Lung microvascular endothelial cell (primary cell): ENCODE measurements around the gene ADGRL3. TPM values are rescaled to one million over a fixed set of nuclear protein-coding genes. Genes with fewer than 3 reads are reported as not detected.

Experiments
- DNase-seq, 2 donors: peaks; one replicate each; pipeline versions ENCODE4 v3.0.0 to v3.0.0-alpha.2; 2010; ENCODE audit warnings: low read depth in 2 of 2
- total RNA-seq: library from RNA; depleted of rRNA; stranded (reverse); fragments of >200 nt; gene quantifications from 2 replicates; pipeline ENCODE4 v1.2.1, GENCODE V29; 2014

ADGRL3 gene
- total RNA-seq, 1 donor from 2014 or later, result 1.6 TPM

DNA sequence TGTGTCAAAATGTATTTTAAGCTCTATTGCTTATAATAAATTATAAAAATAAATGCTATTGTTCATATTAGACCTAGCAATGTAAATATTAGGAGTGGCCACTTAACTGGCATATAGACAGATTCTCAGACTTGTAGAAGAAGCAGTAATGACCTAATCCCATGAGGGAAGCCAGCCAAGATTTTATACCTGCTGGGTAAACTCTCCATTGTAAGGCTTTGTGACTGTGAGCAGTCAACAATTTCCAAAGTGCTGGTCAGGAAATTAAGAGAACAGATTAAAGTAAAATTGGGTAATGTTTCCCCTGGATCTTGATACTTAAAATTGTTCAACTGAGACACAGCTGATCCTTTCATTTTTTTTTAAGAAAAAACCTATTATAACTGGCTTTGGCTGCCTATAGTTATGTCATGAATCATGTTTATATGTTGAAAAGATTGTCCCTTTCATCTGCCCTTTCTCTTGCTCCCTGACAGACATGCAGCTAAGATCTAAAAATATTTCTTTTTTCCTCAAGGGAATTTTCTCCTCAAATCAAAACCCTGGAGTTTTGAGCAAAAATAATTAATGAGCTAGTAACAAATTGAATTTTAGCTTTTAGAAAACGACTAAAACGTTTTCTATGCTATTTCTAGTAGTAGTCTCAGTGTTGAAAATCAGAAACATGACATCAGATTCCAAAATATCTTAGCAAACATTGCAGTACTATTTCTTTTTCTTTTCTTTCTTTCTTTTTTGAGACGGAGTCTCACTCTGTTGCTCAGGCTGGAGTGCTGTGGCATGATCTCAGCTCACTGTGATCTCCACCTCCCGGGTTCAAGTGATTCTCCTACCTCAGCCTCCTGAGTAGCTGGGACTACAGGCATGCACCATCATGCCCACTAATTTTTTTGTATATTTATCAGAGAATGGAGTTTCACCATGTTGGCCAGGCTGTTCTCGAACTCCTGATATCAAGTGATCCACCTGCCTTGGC lies 77.9 kb downstream of the ADGRL3 start:
- no peak for DNase-seq

DNA sequence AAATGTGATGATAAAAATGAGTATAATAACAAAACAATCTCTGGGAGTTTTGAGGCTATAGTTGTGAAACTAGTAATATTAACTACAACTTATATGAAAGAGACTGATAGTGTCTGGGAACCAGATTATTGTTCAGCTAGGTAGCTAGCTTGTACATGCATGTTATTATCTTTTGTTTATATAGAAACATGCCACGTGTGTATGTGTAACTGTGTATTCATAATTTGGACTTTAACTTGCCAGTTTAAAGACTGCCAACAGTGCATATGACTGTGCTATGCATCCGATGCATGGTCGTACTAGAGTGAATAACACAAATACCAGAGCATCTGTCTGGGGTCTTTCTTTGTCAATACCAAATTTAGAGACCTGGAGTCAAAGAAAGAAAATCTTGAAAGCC lies 92.2 kb downstream of the ADGRL3 start:
- DNase-seq, result no peak

DNA sequence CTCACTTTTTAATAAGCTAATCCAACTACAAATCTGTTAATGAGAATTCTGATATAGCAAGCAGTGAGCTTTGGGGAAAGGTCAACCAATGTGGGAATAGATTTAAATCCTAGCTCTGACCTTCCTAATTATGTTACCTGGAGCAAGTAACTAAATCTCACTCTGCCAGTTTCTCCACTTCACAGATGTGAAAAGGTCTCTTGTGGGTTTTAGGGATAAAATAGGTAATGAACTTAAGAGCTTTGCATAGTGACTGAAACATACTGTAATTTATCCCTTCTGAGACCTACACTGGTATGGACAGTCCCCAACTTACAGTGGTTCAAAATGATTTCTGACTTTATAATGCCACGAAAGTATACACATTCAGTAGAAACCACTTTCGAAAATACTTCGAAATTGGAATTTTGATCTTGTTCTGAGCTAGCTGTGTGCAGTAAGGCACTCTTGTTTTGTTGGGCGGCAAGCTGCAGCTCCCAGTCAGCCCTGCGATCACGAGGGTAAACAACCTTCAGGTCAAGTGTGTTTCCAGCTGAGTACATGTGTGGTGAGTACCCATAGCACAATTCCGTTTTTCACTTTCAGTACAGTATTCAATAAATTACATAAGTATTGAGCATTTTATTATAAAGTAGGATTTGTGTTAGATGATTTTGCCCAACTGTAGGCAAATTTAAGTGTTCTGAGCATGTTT lies 93.7 kb downstream of the ADGRL3 start:
- DNase-seq, result no peak

DNA sequence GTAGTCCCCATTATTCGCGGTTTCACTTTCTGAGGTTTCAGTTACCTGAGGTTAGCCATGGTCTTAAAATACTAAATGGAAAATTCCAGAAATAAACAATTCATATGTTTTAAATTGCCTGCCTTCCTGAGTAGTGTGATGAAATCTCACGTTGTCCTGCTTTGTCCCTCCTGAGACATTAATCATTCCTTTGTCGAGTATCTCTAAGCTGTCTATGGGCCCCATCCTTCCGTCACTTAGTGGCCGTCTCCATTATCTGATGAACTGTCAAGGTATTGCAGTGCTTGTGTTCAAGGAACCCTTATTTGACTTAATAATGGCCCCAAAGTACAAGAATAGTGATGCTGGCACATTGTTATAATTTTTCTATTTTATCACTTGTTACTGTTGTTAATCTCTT lies 94.8 kb downstream of the ADGRL3 start:
- no peak for DNase-seq

DNA sequence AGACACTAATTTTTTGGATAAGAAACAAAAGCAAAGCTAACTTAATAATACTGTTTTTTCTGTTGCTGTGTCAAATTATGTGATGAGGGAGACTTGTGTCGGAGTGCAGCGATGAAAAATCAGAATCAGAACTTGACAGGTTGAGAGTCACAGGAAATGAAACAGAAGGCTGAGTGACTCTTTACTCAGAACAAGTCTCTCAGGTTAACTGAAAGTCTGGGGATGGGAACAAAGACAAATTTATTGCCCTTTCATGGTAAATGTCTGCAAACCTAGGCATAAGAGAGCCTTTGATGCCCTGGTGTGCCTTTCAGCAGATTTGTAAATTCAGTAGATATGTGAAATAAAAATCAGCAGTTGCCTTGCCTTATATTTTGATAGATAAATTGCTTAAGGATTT lies 96.0 kb downstream of the ADGRL3 start:
- no peak for DNase-seq

DNA sequence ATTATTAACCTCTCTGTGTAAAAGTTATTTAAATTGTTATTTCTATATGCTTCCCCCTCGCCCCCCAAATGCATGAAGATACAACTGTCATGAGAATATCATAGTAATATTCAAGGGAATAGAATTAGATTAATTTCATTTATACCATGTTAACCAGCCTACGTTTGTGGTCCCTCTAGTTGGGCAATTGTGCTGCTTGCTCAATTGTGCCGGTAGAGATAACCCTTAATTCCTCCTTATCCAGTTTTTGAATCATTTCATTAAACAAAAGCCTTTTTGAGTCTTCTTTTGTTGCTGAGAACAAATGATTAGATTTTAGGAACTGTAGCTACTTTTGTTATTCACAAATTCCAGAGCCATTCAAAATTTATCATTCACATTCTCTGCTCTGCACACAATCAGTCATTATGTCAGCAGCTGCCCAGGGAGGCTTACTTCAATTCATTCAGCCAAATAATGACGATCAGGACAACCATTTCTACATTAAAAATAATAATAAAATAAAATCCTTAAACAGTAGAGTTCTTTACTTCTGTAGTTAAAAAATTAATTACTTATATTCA lies 98.1 kb downstream of the ADGRL3 start:
- DNase-seq, result no peak

DNA sequence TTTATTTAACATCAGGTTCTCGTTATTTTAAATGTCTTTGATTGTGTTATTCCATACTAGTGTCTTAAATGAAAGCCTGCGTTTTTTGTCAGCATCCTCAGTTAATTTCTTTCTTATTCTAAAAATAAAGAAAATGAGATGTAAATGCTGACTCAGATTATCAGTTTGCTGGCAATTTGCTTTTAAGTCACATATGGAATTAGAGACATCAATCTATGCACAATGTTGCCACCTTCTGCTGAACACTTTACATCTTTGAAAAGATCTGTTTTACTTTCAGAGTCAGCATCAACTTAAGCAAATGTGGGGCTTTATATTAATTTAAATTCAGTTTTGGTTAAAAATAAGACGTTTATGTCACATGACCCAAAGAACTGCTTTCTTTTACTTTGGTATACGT lies 99.2 kb downstream of the ADGRL3 start:
- no peak for DNase-seq

DNA sequence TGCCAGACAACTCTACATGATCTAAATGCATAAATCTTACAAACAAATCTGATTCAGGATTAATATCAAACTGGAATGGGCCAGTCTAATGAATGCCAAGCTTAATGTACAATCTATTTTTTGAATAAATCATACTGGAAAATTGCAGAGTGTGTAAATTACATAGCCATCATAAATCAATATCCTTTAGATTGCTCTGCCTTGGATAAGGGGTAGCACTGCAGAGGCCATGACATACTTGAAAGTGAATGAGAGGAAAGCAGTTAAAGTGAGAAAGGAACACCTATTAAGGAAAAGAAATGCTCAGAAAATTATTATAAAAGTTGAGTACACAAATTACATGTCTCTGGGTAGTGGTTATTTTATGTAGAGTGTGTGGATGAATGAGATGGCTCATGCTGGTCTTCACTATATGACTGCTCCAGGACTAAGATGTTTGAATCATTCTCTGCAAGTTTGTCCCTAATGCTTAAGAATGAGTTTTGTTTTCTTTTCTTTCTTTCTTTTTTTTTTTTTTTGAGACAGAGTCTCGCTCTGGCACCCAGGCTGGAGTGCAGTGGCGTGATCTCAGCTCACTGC lies 100.2 kb downstream of the ADGRL3 start:
- no peak for DNase-seq

DNA sequence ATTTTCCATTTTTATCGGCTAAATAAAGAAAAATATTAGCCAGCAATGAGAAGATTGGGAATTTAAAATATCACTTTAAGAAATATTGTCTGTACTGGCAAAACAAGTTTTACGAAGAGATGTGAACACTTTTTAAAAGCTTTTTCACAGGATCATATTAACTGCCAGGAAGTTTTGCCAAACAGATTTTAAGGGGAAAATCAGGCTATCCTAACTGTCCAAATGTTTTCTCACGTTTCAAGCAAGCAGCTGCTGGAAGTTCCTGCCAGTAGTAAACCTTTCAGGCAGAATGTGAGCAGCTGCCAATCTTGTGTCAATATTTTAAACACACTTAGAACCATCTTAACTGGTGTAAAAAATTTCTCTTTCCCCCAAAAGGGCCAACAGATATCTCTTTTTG lies 101.1 kb downstream of the ADGRL3 start:
- no peak for DNase-seq

DNA sequence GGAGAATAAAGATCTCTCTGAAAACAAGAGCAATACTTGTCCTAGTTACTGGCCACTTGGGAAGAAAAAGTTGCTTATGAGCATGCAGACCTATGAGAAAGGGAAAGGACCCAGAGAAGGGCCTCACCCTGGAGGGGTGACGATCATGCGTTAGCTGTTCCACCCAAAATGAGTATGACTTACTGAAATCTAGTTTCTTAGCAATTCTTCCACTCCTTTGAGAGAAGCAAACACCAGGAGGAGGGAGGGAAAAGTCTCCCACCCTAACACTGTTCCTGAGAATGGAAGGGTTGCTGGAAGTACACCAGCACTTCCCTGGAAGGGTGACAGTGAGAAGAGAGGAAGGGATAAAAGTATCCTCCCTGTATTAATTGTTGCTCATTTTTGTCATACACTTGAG lies 107.9 kb downstream of the ADGRL3 start:
- no peak for DNase-seq

DNA sequence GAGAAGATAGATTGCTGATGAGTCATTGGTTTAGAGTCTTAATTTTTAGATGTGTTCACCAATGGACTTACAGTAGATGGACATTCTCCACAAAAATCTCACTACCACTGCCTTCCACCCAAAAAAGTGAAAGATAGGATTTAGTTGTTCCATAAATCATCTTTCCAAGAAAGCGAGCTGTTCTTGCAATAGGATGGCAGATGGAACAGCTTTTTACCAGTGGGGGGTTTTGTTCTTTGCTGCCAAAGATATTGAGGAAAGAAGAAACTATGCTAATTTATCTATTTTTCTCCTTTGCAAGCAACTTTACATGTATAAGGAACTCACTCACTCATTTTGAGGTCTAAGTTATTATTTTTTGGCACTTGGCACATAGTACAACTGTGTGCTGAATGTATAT lies 109.5 kb downstream of the ADGRL3 start:
- DNase-seq, result no peak

DNA sequence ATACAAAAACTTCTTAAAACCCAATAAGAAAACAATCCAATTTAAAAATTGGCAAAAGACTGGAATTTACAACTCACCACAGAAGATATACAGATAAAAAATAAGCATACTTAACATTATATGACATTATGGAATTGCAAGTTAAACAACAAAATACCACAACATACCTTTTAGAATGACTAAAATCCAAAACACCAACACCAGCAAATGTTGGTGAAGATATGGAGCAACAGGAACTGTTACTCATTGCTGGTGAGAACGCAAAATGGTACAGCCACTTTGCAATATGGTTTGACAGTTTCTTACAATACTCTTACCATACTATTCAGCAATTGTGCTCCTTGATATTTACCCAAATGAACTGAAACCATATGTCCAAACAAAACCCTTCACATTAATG lies 112.4 kb downstream of the ADGRL3 start:
- no peak for DNase-seq

DNA sequence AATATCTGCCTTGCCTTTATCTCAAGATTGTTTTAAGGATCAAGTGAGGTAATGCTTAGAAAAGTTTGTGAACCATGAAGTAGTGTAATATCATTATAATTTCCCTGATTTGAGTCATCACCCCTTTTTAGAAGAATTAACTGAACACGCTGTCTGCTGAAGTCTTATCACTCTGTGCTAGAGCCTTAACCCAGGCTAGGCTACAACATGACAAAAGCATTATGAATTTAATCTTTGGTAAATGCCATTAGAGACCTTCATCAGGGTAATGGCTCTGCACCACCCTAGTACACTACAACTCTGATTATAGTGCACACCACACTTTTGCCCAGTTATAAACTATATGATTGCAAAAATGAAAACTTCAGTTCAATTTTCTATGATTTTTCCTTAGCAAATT lies 118.3 kb downstream of the ADGRL3 start:
- DNase-seq, result no peak

DNA sequence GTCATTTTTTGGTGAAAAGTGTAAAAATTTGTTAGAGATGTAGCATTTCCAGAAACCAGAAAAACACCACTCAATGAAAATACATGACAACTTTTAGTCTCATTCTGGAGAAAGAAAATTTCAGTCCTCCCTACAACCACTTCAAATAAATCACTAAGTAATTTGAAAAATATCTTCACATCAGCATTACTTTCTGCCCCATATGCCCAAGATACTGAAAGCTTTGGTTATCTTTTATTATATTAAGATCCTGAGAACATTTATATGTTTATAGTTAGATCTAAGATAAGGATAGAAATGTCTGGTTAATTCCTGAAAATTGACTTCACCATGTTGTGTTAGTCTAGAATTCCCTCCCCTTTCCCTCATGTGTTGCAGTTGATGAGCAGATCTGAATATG lies 119.0 kb downstream of the ADGRL3 start:
- DNase-seq, result no peak

DNA sequence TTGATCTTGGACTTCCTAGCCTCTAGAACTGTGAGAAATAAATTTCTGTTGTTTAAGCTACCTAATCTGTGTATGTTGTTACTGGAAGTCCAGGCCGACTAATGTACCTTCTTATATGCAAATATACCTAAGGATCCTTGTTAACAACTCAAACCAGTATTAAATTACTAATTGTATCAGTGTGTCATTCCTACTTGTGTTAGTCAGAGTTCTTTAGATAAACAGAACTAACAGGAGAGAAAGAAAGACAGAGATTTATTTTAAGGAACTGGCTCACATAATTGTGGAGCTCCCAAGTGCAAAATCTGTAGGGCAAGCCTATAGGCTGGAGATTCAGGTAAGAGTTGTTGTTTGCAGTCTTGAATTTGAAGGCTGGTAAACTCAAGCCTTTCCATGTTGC lies 120.0 kb downstream of the ADGRL3 start:
- DNase-seq, result no peak

DNA sequence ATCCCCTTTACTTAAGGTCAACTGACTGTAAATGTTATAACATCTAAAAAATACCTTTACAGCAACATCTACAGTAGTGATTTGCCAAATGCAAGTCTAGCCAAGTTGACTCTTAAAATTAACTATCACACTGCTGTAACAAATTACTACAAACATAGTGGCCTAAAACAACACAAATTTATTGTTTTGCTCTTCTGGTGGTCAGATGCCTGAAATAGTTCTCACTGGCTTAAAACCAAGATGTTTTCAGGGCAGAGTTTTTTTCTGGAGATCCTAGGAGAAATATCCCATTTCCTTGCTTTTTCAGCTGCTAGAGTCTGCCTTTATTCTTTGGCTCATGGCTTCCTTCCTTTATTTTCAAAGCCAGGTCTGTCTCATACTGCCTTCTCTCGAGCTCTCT lies 120.5 kb downstream of the ADGRL3 start:
- DNase-seq, result no peak

DNA sequence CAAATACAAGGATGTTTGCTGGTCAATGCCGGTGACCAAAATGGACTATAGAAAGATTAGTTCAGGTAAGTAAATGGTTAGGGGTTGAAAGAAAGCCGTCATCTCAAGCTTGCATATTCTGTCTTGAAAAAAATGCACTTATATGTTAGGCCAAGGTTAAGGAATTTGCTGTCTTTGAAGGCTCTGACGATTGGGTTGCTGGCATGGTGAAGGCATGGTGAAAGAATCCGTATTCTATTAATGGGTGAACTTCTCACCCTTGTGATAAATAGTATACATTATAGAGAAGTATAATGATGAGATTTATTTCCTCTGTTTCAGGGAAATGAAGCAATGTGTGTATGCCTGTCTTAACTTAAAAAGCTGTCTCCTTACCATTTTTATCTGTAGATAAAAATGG lies 132.6 kb downstream of the ADGRL3 start:
- DNase-seq, result no peak

DNA sequence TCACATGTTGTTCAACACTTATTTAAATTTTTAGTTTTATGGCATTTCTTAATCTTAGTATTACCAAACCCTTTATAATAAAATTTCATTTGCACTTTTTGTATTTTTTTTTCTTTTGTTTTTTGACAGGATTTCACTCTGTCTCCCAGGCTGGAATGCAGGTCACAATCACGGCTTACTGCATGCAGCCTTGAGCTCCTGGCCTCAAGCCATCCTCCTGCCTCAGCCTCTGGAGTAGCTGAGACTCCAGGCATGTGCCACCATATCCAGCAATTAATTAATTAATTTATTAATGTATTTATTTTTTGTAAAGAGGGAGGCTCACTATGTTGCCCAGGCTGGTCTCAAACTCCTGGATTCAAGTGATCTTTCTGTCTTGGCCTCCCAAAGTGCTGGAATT lies 133.4 kb downstream of the ADGRL3 start:
- no peak for DNase-seq

DNA sequence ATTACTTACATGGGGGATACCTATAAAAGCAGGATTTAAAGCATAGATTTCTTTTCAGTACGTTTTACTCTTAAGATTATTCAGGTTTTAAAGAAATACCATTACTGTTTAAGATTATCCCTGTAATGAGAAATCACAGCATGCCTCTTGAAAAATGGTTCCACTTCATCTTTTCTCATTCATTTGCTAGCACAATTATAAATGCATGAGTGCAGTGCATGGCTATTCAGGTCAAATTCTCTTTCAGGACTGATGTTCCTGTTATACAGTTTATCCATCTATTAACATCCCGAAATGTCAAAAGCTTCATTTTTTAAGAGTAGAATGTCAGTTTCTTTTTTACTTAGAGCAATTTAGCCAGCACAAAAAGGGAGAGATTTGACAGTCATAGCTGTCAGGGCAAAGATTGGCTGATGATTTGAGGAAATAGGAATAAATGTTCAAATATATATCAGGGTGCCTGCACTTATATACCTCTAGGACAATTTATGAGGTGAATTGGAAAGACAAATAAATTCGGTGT lies 135.2 kb downstream of the ADGRL3 start:
- no peak for DNase-seq

DNA sequence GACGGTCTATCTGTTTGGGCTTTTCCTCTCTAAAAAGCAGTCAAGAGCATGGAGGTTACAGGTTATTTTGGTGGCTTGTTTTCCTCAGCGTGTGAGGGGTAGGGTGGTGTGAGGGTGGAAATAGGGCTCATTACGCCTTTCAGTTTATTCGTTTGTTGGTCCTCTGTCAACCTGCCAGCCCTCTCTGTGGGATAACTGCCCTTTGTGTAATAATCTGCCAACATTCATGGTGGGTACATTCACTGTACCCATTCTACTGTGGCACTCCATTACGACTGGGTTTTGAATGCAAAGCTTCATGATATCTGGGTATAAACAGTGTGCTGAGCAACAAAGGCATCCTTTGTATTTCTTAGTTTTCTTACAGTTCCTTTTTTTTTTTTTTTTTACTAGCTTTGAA lies 136.4 kb downstream of the ADGRL3 start:
- no peak for DNase-seq

DNA sequence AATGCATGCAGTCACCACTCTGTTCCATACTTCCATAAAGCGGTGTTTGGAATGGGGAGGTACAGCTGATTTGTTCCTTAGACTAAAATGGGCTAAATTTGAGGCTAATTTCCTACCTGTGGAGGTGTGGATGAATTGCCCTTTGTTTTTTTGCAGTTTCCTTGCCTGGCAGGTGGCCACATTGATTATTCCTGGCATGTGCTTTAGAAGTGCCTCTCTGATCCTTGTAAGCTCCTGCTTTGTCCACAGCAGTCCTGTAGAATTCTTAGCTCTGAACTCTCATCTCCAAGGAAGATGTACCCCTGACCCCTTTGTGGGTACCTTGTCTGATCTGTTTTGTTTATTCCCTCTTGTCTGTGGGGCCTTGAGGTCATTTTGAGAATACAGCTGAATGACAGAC lies 136.8 kb downstream of the ADGRL3 start:
- DNase-seq, result no peak

DNA sequence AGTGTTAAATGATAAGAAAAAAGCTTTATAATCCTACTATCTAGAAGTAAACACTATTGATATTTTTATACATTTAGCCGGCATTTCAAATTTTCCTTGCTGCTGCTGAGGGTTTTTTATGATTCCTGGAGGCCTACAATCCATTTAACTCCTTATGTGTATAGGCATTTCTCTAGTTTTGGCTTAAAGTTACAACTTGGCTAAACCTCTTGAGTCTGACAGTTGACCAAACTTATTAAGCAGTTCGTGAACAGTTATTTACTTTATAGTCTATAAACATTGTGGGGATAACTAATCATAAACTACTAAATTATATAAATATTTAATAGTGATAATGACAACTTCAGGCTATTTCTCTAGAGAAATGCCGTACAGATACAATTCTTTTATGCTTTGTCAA lies 141.9 kb downstream of the ADGRL3 start:
- no peak for DNase-seq
